ENCODE measurements around the gene PEA15. TPM values are rescaled to one million over a fixed set of nuclear protein-coding genes. Genes with fewer than 3 reads are reported as not detected.
A peak's percentile ranks its signal among the peaks of the same experiment; 100 is the strongest.

Gene PEA15
- polyA plus RNA-seq, 6 donors from 2014 or later = 11.2 to 21.6 (median 14.4) TPM

GRCh38 chr1:160221089-160221488 lies 15.9 kb downstream of the PEA15 start:
- no peak for DNase-seq
- H3K4me1 Mint-ChIP-seq = peaks cover 0 to 3% (median 0%) of the 10 kb centered on the region in 3 donors
- no peak for ATAC-seq (ENCODE audit: low read depth in 2 of 2)
- no peaks in the 10 kb centered on the region for H3K27me3 Mint-ChIP-seq
- no peaks in the 10 kb centered on the region for H3K9me3 Mint-ChIP-seq
- H3K4me3 Mint-ChIP-seq = no peak overlapping the region
- H3K27ac Mint-ChIP-seq = peak overlapping the region in 2 of 6 donors; percentile 11 to 53
- peaks cover 13 to 21% of the 10 kb centered on the region in 2 donors for H3K36me3 Mint-ChIP-seq

- Mint-ChIP-seq H3K27ac (no peak overlapping the region), H3K9me3 (no peaks in the 10 kb centered on the region), H3K4me3 (no peak overlapping the region), H3K27me3 (no peaks in the 10 kb centered on the region), H3K4me1 (no peaks in the 10 kb centered on the region), H3K36me3 (peaks cover 10 to 12% of the 10 kb centered on the region in 2 donors)
- DNase-seq (no peak), ATAC-seq (ENCODE audit: low read depth in 2 of 2) (no peak)
Observed at GRCh38 chr1:160222546-160222945, 17.4 kb downstream of the PEA15 start.

GRCh38 chr1:160224606-160225005 lies 19.4 kb downstream of the PEA15 start:
- DNase-seq (no peak), ATAC-seq (ENCODE audit: low read depth in 2 of 2) (no peak)
- H3K27me3 Mint-ChIP-seq = no peaks in the 10 kb centered on the region
- no peaks in the 10 kb centered on the region for H3K4me1 Mint-ChIP-seq
- peaks cover 0 to 2% (median 0%) of the 10 kb centered on the region in 7 donors for H3K9me3 Mint-ChIP-seq
- H3K4me3 Mint-ChIP-seq = no peak overlapping the region
- H3K36me3 Mint-ChIP-seq = peaks cover 17 to 24% of the 10 kb centered on the region in 2 donors
- no peak overlapping the region for H3K27ac Mint-ChIP-seq

GRCh38 chr1:160225345-160225744 lies 20.2 kb downstream of the PEA15 start:
- Mint-ChIP-seq H3K27ac (no peak overlapping the region), H3K9me3 (peaks cover 0 to 2% (median 0%) of the 10 kb centered on the region in 7 donors), H3K4me1 (no peaks in the 10 kb centered on the region), H3K4me3 (no peak overlapping the region), H3K27me3 (no peaks in the 10 kb centered on the region), H3K36me3 (peaks cover 21 to 29% of the 10 kb centered on the region in 2 donors)
- no peak for DNase-seq
- no peak for ATAC-seq (ENCODE audit: low read depth in 2 of 2)

- H3K36me3 Mint-ChIP-seq = peaks cover 22 to 31% of the 10 kb centered on the region in 2 donors
- H3K4me3 Mint-ChIP-seq = no peak overlapping the region
- ATAC-seq (ENCODE audit: low read depth in 2 of 2) (no peak), DNase-seq (no peak)
- no peak overlapping the region for H3K27ac Mint-ChIP-seq
- peaks cover 0 to 2% (median 0%) of the 10 kb centered on the region in 7 donors for H3K9me3 Mint-ChIP-seq
- H3K4me1 Mint-ChIP-seq = no peaks in the 10 kb centered on the region
- H3K27me3 Mint-ChIP-seq = no peaks in the 10 kb centered on the region
Observed at GRCh38 chr1:160226623-160227022, 21.4 kb downstream of the PEA15 start.

GRCh38 chr1:160227034-160227433 lies 21.9 kb downstream of the PEA15 start:
- ATAC-seq (ENCODE audit: low read depth in 2 of 2) = no peak
- Mint-ChIP-seq H3K27me3 (no peaks in the 10 kb centered on the region), H3K36me3 (peaks cover 20 to 31% of the 10 kb centered on the region in 2 donors)

GRCh38 chr1:160227561-160227960 lies 22.4 kb downstream of the PEA15 start:
- Mint-ChIP-seq H3K27me3 (no peaks in the 10 kb centered on the region), H3K4me1 (no peaks in the 10 kb centered on the region), H3K9me3 (peaks cover 0 to 2% (median 0%) of the 10 kb centered on the region in 7 donors), H3K4me3 (no peak overlapping the region), H3K36me3 (peaks cover 15 to 27% of the 10 kb centered on the region in 2 donors), H3K27ac (peak overlapping the region in 1 of 6 donors; percentile 44)
- ATAC-seq (ENCODE audit: low read depth in 2 of 2) (no peak), DNase-seq (no peak)

More at GRCh38 chr1:160227034-160227433, 21.9 kb downstream of the PEA15 start:
- no peaks in the 10 kb centered on the region for H3K4me1 Mint-ChIP-seq
- H3K9me3 Mint-ChIP-seq = peaks cover 0 to 2% (median 0%) of the 10 kb centered on the region in 7 donors
- H3K27ac Mint-ChIP-seq = peak overlapping the region in 1 of 6 donors; percentile 44
- DNase-seq = no peak
- no peak overlapping the region for H3K4me3 Mint-ChIP-seq

- DNase-seq (no peak), ATAC-seq (ENCODE audit: low read depth in 2 of 2) (no peak)
- H3K27ac Mint-ChIP-seq = peak overlapping the region in 1 of 6 donors; percentile 70
- H3K27me3 Mint-ChIP-seq = no peaks in the 10 kb centered on the region
- peaks cover 0 to 2% (median 0%) of the 10 kb centered on the region in 7 donors for H3K9me3 Mint-ChIP-seq
- no peaks in the 10 kb centered on the region for H3K4me1 Mint-ChIP-seq
- no peak overlapping the region for H3K4me3 Mint-ChIP-seq
- H3K36me3 Mint-ChIP-seq = peaks cover 14 to 20% of the 10 kb centered on the region in 2 donors
Observed at GRCh38 chr1:160228431-160228830, 23.2 kb downstream of the PEA15 start.

GRCh38 chr1:160232911-160233310 lies 27.7 kb downstream of the PEA15 start:
- peaks cover 0 to 2% (median 0%) of the 10 kb centered on the region in 7 donors for H3K9me3 Mint-ChIP-seq
- DNase-seq (no peak), ATAC-seq (ENCODE audit: low read depth in 2 of 2) (no peak)
- no peaks in the 10 kb centered on the region for H3K27me3 Mint-ChIP-seq
- H3K27ac Mint-ChIP-seq = peak overlapping the region in 1 of 6 donors; percentile 58
- H3K36me3 Mint-ChIP-seq = peaks cover 26 to 28% of the 10 kb centered on the region in 2 donors
- peaks cover 6 to 13% (median 9%) of the 10 kb centered on the region in 3 donors for H3K4me1 Mint-ChIP-seq
- no peak overlapping the region for H3K4me3 Mint-ChIP-seq

GRCh38 chr1:160236806-160237205 lies 31.6 kb downstream of the PEA15 start:
- peak overlapping the region in 1 of 8 donors; percentile 42 for H3K4me3 Mint-ChIP-seq
- ATAC-seq (ENCODE audit: low read depth in 2 of 2) = peak; percentile 80 to 90
- no peaks in the 10 kb centered on the region for H3K9me3 Mint-ChIP-seq
- peak overlapping the region in 5 of 6 donors; percentile 27 to 65 (median 47) for H3K27ac Mint-ChIP-seq
- no peaks in the 10 kb centered on the region for H3K27me3 Mint-ChIP-seq
- no peak for DNase-seq
- H3K36me3 Mint-ChIP-seq = peaks cover 29 to 30% of the 10 kb centered on the region in 2 donors
- H3K4me1 Mint-ChIP-seq = peaks cover 11 to 18% (median 13%) of the 10 kb centered on the region in 3 donors

GRCh38 chr1:160237558-160237957 lies 32.4 kb downstream of the PEA15 start:
- DNase-seq = no peak
- H3K27ac Mint-ChIP-seq = peak overlapping the region in 2 of 6 donors; percentile 47 to 57
- H3K4me1 Mint-ChIP-seq = peaks cover 11 to 18% (median 13%) of the 10 kb centered on the region in 3 donors
- no peak overlapping the region for H3K4me3 Mint-ChIP-seq
- no peaks in the 10 kb centered on the region for H3K27me3 Mint-ChIP-seq
- H3K36me3 Mint-ChIP-seq = peaks cover 29 to 30% of the 10 kb centered on the region in 2 donors
- H3K9me3 Mint-ChIP-seq = no peaks in the 10 kb centered on the region
- no peak for ATAC-seq (ENCODE audit: low read depth in 2 of 2)

- H3K27ac Mint-ChIP-seq = no peak overlapping the region
- H3K27me3 Mint-ChIP-seq = no peaks in the 10 kb centered on the region
Observed at GRCh38 chr1:160238408-160238807, 33.2 kb downstream of the PEA15 start.

GRCh38 chr1:160239582-160240299 lies 34.6 kb downstream of the PEA15 start:
- H3K4me1 Mint-ChIP-seq = peaks cover 12 to 18% (median 16%) of the 10 kb centered on the region in 3 donors
- H3K27me3 Mint-ChIP-seq = no peaks in the 10 kb centered on the region
- H3K9me3 Mint-ChIP-seq = no peaks in the 10 kb centered on the region
- DNase-seq = no peak
- ATAC-seq (ENCODE audit: low read depth in 2 of 2) = no peak
- H3K27ac Mint-ChIP-seq = peak overlapping the region in 4 of 6 donors; percentile 15 to 94 (median 29)
- no peak overlapping the region for H3K4me3 Mint-ChIP-seq
- H3K36me3 Mint-ChIP-seq = peaks cover 20 to 30% of the 10 kb centered on the region in 2 donors

More at GRCh38 chr1:160238408-160238807, 33.2 kb downstream of the PEA15 start:
- Mint-ChIP-seq H3K9me3 (no peaks in the 10 kb centered on the region), H3K4me1 (peaks cover 15 to 18% (median 17%) of the 10 kb centered on the region in 3 donors), H3K36me3 (peaks cover 28 to 36% of the 10 kb centered on the region in 2 donors), H3K4me3 (no peak overlapping the region)
- no peak for DNase-seq
- ATAC-seq (ENCODE audit: low read depth in 2 of 2) = no peak

GRCh38 chr1:160243767-160244166 lies 38.6 kb downstream of the PEA15 start:
- ATAC-seq (ENCODE audit: low read depth in 2 of 2) (no peak), DNase-seq (no peak)
- Mint-ChIP-seq H3K9me3 (no peaks in the 10 kb centered on the region), H3K27me3 (no peaks in the 10 kb centered on the region), H3K4me3 (no peak overlapping the region), H3K27ac (peak overlapping the region in 1 of 6 donors; percentile 66), H3K36me3 (peaks cover 20 to 21% of the 10 kb centered on the region in 2 donors), H3K4me1 (peaks cover 3 to 18% (median 6%) of the 10 kb centered on the region in 3 donors)

Measured in naive B cell (primary cell).